Aorta (tissue), 5 donors: ENCODE data around the gene KIF18B. TPM values are rescaled to one million over a fixed set of nuclear protein-coding genes. Genes with fewer than 3 reads are reported as not detected.

ENCODE experiments used
- ATAC-seq: fragments of 200-7000 bp; cut with Tn5 transposase; one replicate; pipeline ENCODE4 v1.9.1; 2022; ENCODE audit warnings: moderate library complexity; ENCODE audit not compliant: low FRiP score
- DNase-seq, 2 donors: peaks; one replicate each; pipeline ENCODE4 v3.0.0-alpha.2; 2020
- H3K27ac ChIP-seq, 2 donors: one replicate each; pipeline ENCODE4 v1.5.1; 2013; ENCODE audit warnings: low read length in 2 of 2, mild to moderate bottlenecking in 2 of 2, moderate library complexity in 2 of 2, control low read depth in 1 of 2, inconsistent platforms in 1 of 2, low read depth in 1 of 2
- H3K27me3 ChIP-seq, 2 donors: one replicate each; pipeline ENCODE4 v1.6.1; 2013; ENCODE audit warnings: control low read depth in 1 of 2, low read length in 1 of 2, mild to moderate bottlenecking in 1 of 2, moderate library complexity in 1 of 2; ENCODE audit not compliant: insufficient read depth in 2 of 2, control insufficient read depth in 1 of 2
- H3K36me3 ChIP-seq, 2 donors: one replicate each; pipeline ENCODE4 v1.6.1; 2013; ENCODE audit warnings: control low read depth in 1 of 2, low read length in 1 of 2, mild to moderate bottlenecking in 1 of 2; ENCODE audit not compliant: insufficient read depth in 2 of 2, control insufficient read depth in 1 of 2
- H3K4me1 ChIP-seq, 2 donors: one replicate each; pipeline ENCODE4 v1.6.1; 2013; ENCODE audit warnings: low read length in 2 of 2, control low read depth in 1 of 2, mild to moderate bottlenecking in 1 of 2, moderate library complexity in 1 of 2; ENCODE audit not compliant: insufficient read depth in 2 of 2, control insufficient read depth in 1 of 2
- H3K4me3 ChIP-seq, 2 donors: one replicate each; pipeline ENCODE4 v1.5.1; 2013; ENCODE audit warnings: low read length in 2 of 2, control low read depth in 1 of 2, mild to moderate bottlenecking in 1 of 2
- H3K9me3 ChIP-seq: one replicate; pipeline ENCODE4 v1.6.1; 2013; ENCODE audit warnings: mild to moderate bottlenecking, low read length; ENCODE audit not compliant: control insufficient read depth
- WGBS, 2 donors: extraction: QIAGEN DNeasy Blood & Tissue Kit; methylation state at CpG; one replicate each; pipeline ENCODE4 v1.1.7; 2013; 5-methylcytosine and 5-hydroxymethylcytosine counted together
- intact Hi-C, 2 donors: fragments of 100-400 bp; cut with DNase I; formaldehyde crosslinking; loops; one replicate each; pipeline versions ENCODE4 v1.14.2 to v1.15.0; 2022
- long read RNA-seq, 2 donors: library from polyadenylated mRNA; unstranded; transcript quantifications; one replicate each; pipeline ENCODE4 v2.0.0, GENCODE V29; 2020 to 2021
- polyA plus RNA-seq, 2 donors: library from polyadenylated mRNA; stranded (reverse); fragments of 200-250 nt; gene quantifications; one replicate each; pipeline ENCODE4 v1.2.3, GENCODE V29; 2013
- total RNA-seq, 2 donors: library from RNA; stranded (reverse); fragmentation: NEBNext Ultra II Directional; extraction: Animal tissue kit (Norgen Biotek cat#: 25700); gene quantifications; one replicate each; pipeline ENCODE4 v1.2.1, GENCODE V29; 2021
- donor health status: healthy with polysubstance abuse.
- donor health status: Bipolar disorder and iron deficiency.
- donor health status: DM: no; HTN: no; CAD: no.
- donor health status: DM: no; HTN: no; CAD: no.
- donor health status: DM: yes; HTN: yes; CAD: no.

The KIF18B gene
- 1 to 10 TPM in 1 of 2 donors, under 1 TPM in 1; 0.16 to 1.7 TPM for total RNA-seq
- under 1 TPM in 1 of 2 donors, not detected in 1; 0.05 TPM for polyA plus RNA-seq
- long read RNA-seq, donor 1: 0 reads
- long read RNA-seq, donor 2: 0 reads

DNA sequence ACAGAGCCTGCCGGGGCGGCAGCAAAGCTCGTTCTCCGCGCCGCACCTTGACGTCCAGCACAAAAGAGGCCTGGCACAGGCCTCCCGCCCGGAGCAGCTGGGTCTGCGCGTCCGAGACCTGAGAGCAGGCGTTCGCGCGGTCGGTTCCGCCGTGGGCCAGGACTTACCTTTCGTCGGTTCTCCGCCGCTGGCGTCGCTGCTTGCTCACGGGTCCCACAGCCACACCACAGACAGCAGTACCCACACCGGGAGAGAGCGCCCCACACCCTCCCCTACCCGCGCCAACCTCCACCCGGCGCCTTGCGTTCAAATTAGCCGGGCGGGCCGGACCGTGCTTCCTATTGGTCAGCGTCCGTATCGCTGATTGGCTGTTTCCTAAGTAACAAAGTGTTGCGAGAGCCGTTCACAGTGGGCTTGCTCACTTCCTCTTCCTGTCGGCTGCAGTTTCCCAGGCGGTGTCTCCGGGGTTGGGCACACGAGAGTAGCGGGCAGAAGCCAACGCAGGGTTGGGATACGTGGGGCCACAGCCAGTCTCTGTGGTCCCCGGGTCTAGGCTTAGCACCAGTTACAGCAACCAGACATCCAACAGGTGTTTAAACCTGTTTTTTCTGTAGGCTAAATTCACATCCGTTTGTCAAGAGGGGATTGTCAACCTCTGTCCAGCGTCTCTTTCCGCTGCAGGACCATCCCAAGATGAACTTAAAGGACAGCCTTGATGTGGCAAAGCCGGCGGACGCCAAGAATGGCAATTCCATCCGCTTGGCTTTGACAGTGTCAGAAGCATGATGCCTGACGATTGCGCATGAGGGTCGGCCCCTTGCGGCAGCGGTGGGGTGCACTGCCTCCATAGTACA lies at the start of gene KIF18B:
KIF18B (minus strand) TSS at position 313 of the 854 bp plus-strand sequence. CDS start 11,429 bp downstream, outside the sequence.
- no peak within 1 kb of the TSS for H3K27ac ChIP-seq
- H3K36me3 ChIP-seq: no peaks in the 10 kb centered on the region
- intact Hi-C loops: no loop called here

DNA sequence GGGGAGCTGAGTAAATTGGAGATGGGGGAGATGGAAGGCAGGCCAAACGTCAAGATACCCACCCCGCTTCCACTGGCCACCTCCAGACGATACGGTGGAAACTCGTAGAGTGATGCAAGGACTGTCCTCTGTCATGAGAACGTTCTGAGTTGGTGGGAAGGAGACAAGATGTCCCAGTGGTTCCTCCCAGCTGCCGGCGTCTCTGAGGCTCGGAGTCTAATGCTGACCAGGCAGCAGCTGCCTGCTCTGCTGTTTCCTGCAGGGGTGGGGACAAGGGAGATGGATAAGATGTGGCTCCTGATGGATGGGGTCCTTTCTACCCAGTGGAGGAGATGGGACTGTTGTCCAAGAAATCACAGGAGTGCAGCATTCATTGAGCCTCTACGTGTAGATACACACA lies 48.7 kb upstream of the KIF18B start:
- Histone ChIP-seq H3K9me3 (no peaks in the 10 kb centered on the region), H3K27me3 (no peaks in the 10 kb centered on the region), H3K4me1 (no peaks in the 10 kb centered on the region), H3K4me3 (no peak overlapping the region), H3K36me3 (no peaks in the 10 kb centered on the region), H3K27ac (no peak overlapping the region)
- 79% methylated on average over 10 of the region's 10 CpGs for WGBS, 2 donors
- DNase-seq (no peak), ATAC-seq (no peak)
- intact Hi-C loops: no loop called here

More for the DNA sequence above, at the start of gene KIF18B:
- no peaks in the 10 kb centered on the region for H3K9me3 ChIP-seq
- ATAC-seq (peak; percentile 97), DNase-seq (peak; percentile 94)
- H3K4me1 ChIP-seq: no peaks in the 10 kb centered on the region
- no peaks in the 10 kb centered on the region for H3K27me3 ChIP-seq
- WGBS, 2 donors: 1% methylated on average over 62 of the region's 62 CpGs
- peak within 1 kb of the TSS; percentile 27 to 37 for H3K4me3 ChIP-seq

DNA sequence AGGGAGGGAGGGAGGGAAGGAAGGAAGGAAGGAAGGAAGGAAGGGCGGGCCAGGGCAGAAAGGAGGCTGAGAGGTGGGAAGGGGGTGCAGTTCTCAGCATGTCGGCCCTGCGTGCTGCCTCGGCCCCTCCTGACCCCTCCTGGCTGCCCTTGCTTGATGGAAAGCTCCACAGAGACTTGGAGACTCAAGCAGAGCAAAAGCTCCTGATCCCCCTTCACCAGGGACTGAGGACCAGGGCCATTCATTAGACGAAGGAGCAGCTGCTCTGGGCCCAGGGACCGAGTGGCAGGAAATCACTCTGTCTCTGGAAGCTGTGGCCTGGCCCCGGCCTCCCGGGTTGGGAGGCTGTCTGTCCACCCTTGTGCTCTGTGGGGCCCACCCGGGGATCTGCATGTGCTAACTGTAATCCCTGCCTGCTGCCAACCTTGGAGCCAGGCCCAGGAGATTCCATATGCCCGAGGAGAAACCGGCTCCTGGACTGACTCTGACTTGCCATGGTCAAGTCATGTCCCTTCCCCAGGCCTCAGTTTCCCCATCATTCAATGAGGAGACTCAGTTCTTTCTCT lies 47.9 kb upstream of the KIF18B start:
- no peak for DNase-seq
- no peaks in the 10 kb centered on the region for H3K4me1 ChIP-seq
- 56 to 67% methylated on average over 11 of the region's 11 CpGs for WGBS, 2 donors
- no peaks in the 10 kb centered on the region for H3K27me3 ChIP-seq
- no peak overlapping the region for H3K27ac ChIP-seq
- intact Hi-C loops: no loop called here
- no peak overlapping the region for H3K4me3 ChIP-seq
- no peaks in the 10 kb centered on the region for H3K9me3 ChIP-seq
- ATAC-seq: no peak
- H3K36me3 ChIP-seq: no peaks in the 10 kb centered on the region

DNA sequence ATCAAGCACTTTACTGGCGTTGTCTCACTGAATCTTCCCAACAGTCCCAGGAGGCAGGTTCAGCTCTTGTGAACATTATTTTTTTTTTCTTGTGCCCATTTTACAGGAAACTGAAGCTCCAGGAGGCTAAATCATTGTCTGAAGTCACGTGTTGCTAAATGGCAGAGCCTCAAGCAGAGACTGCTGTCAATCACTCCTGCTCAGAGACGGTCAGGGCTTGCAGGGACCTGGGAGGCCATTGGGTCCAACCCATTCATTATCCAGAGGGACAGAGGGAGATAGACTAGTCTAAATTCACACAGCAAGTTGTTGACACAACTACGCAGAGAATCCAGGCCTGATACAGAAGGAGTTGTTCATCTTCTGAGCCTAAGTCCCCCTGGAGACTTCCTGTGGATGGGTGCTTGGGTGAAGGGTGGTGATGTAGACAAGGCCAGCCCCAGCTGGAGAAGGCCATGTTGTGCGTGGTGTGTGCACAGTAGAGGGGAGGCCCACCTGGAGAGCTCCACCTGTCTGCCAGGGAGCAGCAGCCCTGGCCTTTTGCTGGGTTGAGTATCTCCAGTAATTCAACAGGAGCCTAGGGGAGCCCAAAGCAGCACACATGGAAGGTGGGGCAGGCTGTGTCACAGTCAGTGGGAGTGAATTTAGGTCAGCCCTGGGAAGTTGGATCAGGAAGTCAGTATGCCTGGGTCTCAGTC lies 44.8 kb upstream of the KIF18B start:
- Histone ChIP-seq H3K4me1 (no peaks in the 10 kb centered on the region), H3K4me3 (no peak overlapping the region), H3K27ac (no peak overlapping the region), H3K9me3 (no peaks in the 10 kb centered on the region), H3K36me3 (no peaks in the 10 kb centered on the region), H3K27me3 (no peaks in the 10 kb centered on the region)
- WGBS, 2 donors: 91 to 95% methylated on average over 5 of the region's 5 CpGs
- no peak for DNase-seq
- no peak for ATAC-seq
- intact Hi-C loops: no loop called here

DNA sequence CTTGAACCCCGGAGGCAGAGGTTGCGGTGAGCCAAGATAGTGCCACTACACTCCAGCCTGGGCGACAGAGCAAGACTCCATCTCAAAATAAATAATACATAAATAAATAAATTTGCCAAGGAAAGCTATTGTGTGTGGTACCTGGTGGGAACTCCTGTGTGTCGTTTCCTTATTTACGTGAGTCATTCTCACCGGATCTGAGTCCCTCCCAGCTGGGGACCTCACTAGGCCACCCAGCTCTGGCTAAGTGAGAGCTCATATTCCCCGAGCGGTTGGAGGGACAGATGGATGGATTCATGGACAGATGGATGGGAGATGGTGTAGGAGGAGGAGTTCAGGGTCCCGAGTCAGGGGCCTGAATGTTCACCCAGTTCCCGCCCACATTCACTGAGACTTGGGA lies 43.4 kb upstream of the KIF18B start:
- Histone ChIP-seq H3K27ac (no peak overlapping the region), H3K36me3 (no peaks in the 10 kb centered on the region), H3K4me3 (no peak overlapping the region), H3K4me1 (no peaks in the 10 kb centered on the region), H3K9me3 (no peaks in the 10 kb centered on the region), H3K27me3 (no peaks in the 10 kb centered on the region)
- 83 to 84% methylated on average over 10 of the region's 10 CpGs for WGBS, 2 donors
- ATAC-seq (no peak), DNase-seq (no peak)
- intact Hi-C loops: no loop called here

DNA sequence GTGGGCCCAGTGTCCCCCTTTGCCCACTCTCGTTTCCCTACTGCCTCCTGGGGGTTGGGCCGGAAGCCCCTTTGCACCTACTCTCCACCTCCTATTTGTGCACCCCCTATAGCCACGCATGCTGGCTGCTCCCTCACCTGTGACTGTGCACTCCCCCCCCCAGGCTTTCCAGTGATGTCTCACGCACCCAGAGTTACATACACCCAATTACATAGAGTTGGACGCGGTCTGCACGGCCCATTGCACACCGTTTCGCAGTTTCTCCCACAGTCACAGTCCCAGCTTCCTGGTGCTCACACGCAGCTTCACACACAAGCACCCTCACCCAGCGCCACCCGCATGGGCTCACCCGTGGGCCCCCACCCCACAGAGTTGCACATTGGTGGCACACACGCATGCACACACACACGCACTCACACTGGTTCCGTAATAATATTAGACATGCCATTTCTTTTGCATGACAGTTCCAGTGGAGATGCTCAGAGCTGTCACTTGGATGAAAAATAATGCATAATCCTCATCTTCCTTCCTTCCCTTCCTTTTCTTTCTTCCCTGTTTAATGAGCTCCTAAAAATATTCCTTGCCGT lies 42.1 kb upstream of the KIF18B start:
- DNase-seq (no peak), ATAC-seq (no peak)
- H3K9me3 ChIP-seq: no peaks in the 10 kb centered on the region
- WGBS, 2 donors: 91 to 93% methylated on average over 17 of the region's 17 CpGs
- no peak overlapping the region for H3K4me3 ChIP-seq
- H3K27ac ChIP-seq: no peak overlapping the region
- intact Hi-C loops: no loop called here
- no peaks in the 10 kb centered on the region for H3K36me3 ChIP-seq
- H3K27me3 ChIP-seq: no peaks in the 10 kb centered on the region
- no peaks in the 10 kb centered on the region for H3K4me1 ChIP-seq

DNA sequence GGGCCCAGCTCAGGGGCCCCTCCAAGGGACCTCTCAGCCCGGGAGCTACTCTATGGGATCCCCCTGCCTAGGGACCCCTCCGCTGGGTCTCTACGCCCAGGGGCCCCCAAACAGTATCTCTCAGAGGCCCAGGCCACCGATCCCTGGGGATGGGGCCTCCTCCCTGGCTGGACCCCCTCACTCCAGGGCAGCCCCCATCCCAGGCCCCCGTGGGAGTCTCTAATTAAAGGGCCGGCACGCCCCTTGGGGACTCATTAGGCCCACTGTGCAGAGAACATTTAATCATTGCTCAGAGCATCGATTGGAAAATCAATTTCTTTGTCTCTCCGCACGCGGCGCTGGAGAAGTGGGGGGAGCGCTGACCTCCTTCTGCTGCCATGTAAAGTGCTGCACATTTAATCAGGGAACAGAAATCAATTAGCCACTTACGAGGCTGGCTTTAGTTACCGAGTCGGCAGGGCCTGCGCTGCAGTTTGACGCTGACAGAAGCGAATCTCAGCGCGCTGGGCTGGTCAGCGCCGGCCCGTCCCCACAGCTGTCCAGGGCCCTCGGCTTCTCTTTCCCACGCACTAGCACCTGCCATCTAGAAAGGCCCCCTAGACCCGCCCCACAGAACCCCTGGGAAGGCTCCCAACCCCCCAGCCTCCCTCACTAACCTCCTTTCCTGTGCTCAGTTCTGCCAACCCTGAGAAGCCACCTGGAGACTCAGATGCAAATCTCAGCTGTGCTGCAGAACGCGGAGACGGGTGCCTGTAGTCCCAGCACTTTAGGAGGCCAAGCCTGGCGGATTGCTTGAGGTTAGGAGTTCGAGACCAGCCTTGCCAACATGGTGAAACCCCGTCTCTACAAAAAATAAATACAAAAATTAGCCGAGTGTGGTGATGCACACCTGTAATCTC lies 40.7 kb upstream of the KIF18B start:
- ATAC-seq (no peak), DNase-seq (no peak)
- no peaks in the 10 kb centered on the region for H3K4me1 ChIP-seq
- H3K4me3 ChIP-seq: no peak overlapping the region
- no peaks in the 10 kb centered on the region for H3K9me3 ChIP-seq
- no peaks in the 10 kb centered on the region for H3K36me3 ChIP-seq
- 85 to 86% methylated on average over 34 of the region's 34 CpGs for whole genome bisulfite sequencing, 2 donors
- H3K27ac ChIP-seq: no peak overlapping the region
- intact Hi-C loops: no loop called here
- H3K27me3 ChIP-seq: no peaks in the 10 kb centered on the region

DNA sequence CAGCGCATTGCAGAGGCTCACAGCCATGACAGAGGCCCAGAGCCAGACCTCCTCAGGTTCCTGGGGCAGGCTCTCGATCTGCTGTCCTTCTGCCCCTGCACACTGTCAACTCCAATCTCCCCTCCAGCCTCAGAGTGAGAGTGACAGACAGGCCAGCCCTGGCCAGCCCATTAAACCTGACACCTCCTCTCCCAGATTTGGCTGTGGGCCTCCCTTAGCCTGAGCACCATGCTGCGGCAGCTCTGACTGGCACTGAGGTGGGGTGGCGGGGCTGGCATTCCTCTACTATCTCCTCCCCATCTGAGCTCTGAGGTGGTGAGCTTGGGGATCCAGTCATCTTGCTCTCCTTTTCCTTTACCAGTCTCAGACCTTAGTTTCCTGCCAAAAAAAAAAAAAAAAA lies 36.0 kb upstream of the KIF18B start:
- Histone ChIP-seq H3K9me3 (no peaks in the 10 kb centered on the region), H3K4me1 (no peaks in the 10 kb centered on the region), H3K27ac (no peak overlapping the region), H3K36me3 (no peaks in the 10 kb centered on the region), H3K4me3 (no peak overlapping the region), H3K27me3 (no peaks in the 10 kb centered on the region)
- ATAC-seq (no peak), DNase-seq (no peak)
- 91 to 92% methylated on average over 4 of the region's 4 CpGs for WGBS, 2 donors
- intact Hi-C loops: no loop called here
